Measurements from ENCODE around the gene OMA1. TPM values are rescaled to one million over a fixed set of nuclear protein-coding genes. Genes with fewer than 3 reads are reported as not detected.

The OMA1 gene
- total and polyA plus RNA-seq, 10 of the 15 experiments (the other 5 are each of a cell fraction or from before 2014, with no cell fraction given), result 23.6 to 67.1 (median 47.1) TPM

DNA sequence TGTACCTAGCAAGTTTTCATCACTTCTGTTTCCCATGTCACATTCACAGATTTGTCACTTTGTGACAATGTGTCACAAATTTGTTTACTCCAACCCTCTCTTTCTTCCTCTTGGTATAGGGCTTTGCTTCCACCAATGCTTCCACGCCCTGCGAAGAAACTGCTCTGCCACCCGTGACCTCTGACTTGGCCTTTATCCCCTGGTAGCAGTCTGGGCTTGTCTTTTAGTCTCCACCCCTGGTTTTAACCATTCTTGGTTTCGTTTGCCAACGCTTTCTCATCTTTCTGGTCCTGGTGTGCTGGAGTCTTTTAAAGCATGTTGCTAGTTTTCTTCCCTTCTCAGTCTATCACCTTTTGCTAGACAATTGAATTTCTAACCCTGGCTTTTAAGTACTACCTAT lies 22.4 kb upstream of the OMA1 start (continued):
- TF ChIP-seq NRF1 (conservative IDR thresholded peaks at IDR 0.05; ENCODE audit: low read depth, low read length), result no peak
- no peak for TF ChIP-seq ZBTB4 (CRISPR knock-in tag; IDR thresholded peaks at IDR 0.05)
- no peak for TF ChIP-seq ZNF622 (IDR thresholded peaks at IDR 0.05)
- TF ChIP-seq CEBPB (IDR thresholded peaks at IDR 0.05; ENCODE audit: borderline replicate concordance in 1 of 2, low read depth in 2 of 2, low read length in 2 of 2), result no peak
- no peak for TF ChIP-seq NFYA (IDR thresholded peaks at IDR 0.05; ENCODE audit: borderline replicate concordance, low read depth, low read length)
- TF ChIP-seq, protein P1, sequence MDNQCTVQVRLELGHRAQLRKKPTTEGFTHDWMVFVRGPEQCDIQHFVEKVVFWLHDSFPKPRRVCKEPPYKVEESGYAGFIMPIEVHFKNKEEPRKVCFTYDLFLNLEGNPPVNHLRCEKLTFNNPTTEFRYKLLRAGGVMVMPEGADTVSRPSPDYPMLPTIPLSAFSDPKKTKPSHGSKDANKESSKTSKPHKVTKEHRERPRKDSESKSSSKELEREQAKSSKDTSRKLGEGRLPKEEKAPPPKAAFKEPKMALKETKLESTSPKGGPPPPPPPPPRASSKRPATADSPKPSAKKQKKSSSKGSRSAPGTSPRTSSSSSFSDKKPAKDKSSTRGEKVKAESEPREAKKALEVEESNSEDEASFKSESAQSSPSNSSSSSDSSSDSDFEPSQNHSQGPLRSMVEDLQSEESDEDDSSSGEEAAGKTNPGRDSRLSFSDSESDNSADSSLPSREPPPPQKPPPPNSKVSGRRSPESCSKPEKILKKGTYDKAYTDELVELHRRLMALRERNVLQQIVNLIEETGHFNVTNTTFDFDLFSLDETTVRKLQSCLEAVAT (IDR thresholded peaks at IDR 0.05), result no peak
- no peak for TF ChIP-seq CHD2 (IDR thresholded peaks at IDR 0.05; ENCODE audit: borderline replicate concordance, low read depth, low read length)
- TF ChIP-seq ASH2L (IDR thresholded peaks at IDR 0.05; ENCODE audit: borderline replicate concordance, low read depth), result no peak
- TF ChIP-seq NFIC (IDR thresholded peaks at IDR 0.05; ENCODE audit: low read depth, low read length), result no peak
- TF ChIP-seq ZSCAN29 (IDR thresholded peaks at IDR 0.05), result no peak
- TF ChIP-seq EED (IDR thresholded peaks at IDR 0.05; ENCODE audit: low read depth), result no peak
- TF ChIP-seq NR2C1 (IDR thresholded peaks at IDR 0.05), result peak; percentile 31; the same call in 1 of the 2 replicates
- TF ChIP-seq PAX5 (IDR thresholded peaks at IDR 0.05; ENCODE audit: borderline replicate concordance, low read depth, low read length), result 0 out of 2 replicates have a peak, but pooled peaks have one; percentile 28
- TF ChIP-seq ZBTB40 (IDR thresholded peaks at IDR 0.05; ENCODE audit: borderline replicate concordance), result no peak

Data from GM12878 (cell line).